GM19452 (cell line): Measurements from ENCODE around the gene C1orf226.

Experiments used
- ATAC-seq: cut with Tn5 transposase; IDR thresholded peaks from one replicate; pipeline ENCODE4 v1.9.1; 2021; ENCODE audit not compliant: unreplicated experiment

The C1orf226 gene

GRCh38 chr1:162365284-162366020, 16.1 kb upstream of the C1orf226 start:
- ATAC-seq, result no peak

DNA sequence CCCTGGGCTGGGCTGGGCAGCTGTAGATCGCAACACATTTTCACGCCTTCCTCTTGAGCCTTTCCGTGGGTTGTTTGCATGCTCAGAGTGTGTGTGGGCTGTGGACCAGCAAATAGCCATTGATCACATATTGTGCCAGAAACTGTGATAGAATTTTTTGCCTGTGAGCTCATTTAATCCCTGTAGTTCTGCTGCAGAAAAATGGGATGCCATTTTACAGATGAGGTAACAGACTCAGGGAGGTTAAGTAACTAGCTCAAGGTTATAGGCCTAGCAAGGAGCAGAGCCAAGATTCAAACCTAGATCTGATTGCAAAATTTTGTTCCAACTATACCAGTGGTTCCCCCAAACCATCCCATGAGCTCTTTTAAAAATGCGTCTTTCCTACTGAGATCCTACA, 15.4 kb upstream of the C1orf226 start:
- ATAC-seq, result no peak

DNA sequence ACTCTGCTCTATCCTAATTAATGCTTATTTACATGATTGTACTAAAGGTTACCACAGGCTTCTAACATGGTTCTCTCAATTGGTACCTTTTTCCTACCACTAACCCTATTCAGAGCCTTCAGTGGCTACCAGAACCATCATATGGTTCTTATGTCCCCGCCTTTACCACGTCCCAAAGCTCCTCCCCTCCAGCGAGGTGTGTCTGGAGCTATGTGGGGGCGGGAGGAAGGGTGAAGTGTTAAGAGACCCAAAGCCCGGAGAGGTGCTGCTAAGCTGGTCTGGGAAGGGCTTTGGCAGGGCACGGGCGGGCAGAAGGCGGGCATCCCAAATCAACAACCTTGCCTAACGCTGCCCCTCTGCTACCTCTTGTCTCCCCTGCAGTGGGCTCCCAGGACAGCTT, 14.9 kb upstream of the C1orf226 start:
- no peak for ATAC-seq

DNA sequence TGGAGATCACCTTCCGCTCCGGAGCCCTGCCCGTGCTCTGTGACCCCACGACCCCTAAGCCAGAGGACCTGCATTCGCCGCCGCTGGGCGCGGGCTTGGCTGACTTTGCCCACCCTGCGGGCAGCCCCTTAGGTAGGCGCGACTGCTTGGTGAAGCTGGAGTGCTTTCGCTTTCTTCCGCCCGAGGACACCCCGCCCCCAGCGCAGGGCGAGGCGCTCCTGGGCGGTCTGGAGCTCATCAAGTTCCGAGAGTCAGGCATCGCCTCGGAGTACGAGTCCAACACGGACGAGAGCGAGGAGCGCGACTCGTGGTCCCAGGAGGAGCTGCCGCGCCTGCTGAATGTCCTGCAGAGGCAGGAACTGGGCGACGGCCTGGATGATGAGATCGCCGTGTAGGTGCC, 14.5 kb upstream of the C1orf226 start:
- no peak for ATAC-seq

DNA sequence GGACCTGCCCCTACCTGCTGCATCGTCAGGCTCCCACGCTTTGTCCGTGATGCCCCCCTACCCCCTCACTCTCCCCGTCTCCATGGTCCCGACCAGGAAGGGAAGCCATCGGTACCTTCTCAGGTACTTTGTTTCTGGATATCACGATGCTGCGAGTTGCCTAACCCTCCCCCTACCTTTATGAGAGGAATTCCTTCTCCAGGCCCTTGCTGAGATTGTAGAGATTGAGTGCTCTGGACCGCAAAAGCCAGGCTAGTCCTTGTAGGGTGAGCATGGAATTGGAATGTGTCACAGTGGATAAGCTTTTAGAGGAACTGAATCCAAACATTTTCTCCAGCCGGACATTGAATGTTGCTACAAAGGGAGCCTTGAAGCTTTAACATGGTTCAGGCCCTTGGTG, 13.8 kb upstream of the C1orf226 start:
- ATAC-seq, result no peak

GRCh38 chr1:162368451-162368850, 13.1 kb upstream of the C1orf226 start:
- no peak for ATAC-seq

DNA sequence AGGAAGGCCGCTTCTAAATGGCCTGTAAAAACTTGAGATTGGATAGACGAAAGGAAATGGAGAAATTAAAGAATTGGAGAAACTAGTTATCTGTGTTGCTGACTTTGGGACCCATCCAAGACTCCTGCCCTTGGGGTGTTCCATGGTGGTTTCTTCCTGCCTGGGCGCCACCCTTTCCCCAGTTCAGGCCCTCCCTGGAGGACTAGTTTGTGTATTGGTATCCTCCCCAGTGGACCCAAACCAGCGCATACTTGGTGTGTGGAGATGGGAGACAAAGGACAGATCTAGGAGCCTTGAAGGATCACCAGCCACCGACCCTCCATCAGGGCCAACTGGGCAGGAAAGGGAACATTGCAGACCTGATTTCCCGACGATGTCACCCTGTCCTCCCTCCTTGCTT, 12.0 kb upstream of the C1orf226 start:
- ATAC-seq, result no peak

- no peak for ATAC-seq
These were observed 11.4 kb upstream of the C1orf226 start for GRCh38 chr1:162370161-162370560.

DNA sequence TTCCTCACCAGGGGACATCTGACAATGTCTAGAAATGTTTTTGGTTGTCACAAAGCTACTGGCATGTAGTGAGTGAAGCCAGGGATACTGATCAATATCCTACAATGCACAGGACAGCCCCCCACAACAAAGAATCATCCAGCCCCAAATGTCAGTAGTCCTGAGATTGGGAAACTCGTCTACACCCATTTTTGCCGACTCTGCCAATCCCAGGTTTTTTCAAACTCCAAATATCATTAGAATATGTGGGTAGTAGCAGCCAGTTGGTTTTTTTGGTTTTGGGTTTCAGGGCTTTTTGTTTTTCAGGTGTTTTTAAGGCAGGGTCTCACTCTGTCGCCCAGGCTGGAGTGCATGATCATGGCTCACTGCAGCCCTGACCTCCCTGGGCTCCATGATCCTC, 10.8 kb upstream of the C1orf226 start:
- no peak for ATAC-seq

DNA sequence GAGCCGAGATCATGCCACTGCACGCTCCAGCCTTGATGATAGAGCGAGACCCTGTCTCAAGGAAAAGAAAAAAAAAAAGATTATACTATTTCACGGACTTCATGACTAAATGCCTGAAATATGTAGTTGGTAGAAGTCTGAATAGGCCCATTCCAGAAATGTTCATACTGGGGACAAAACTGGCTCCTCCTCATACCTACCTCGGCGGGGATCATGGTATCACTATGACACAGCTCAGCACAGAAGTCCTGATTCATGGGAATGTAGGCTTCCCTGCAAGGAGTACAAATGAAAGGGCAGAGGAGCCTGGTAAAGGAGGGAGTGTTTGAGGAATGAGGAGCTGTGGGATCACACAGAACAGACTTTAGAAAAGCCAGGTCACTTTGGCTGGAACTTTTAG, 9.9 kb upstream of the C1orf226 start:
- no peak for ATAC-seq

DNA sequence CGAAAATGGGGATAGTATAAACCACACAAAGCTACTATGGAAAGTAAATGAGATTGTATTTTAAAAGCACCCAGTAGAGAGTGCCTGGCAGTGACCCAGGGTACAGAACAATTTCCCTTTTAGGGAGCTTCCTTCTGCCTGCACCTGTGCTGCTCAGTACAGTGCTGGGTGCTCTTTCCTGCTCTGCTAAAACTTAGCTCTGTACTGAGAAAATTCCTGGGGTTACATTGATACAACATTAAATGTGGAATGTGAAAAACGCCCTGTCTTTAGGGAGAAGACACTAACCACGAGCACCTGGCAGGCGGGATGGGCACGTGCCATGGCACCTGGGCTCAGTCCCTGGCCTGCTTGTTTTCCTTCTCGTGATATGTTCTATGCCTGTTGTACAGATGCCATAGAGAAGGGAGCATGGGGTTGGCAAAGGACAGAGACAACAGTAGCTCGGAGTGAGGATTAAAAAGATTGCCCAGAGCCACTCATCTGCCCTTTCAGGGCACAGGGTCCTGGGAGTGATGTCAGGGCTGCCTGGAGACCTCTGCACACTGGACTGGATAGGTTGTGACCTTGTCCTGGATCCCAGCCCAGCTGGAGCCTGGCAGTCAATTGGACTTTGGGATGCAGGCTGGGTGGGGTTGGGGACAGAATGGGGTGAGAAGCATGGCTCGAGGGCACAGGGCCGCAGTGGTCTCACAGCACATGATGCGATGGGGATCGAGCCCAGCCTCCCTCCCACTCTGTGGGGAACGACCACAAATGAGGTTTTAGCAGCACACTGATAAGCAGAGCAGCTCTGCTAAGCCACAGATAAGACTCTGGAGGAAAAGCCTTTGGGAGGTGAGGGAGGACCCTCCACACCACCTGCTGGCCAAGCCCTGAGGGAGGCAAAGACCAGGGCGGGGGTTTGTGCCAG, 9.1 kb upstream of the C1orf226 start:
- no peak for ATAC-seq

- ATAC-seq, result no peak
These were observed 8.5 kb upstream of the C1orf226 start for GRCh38 chr1:162373072-162373427.

- ATAC-seq, result no peak
These were observed 7.8 kb upstream of the C1orf226 start for GRCh38 chr1:162373541-162374260.

DNA sequence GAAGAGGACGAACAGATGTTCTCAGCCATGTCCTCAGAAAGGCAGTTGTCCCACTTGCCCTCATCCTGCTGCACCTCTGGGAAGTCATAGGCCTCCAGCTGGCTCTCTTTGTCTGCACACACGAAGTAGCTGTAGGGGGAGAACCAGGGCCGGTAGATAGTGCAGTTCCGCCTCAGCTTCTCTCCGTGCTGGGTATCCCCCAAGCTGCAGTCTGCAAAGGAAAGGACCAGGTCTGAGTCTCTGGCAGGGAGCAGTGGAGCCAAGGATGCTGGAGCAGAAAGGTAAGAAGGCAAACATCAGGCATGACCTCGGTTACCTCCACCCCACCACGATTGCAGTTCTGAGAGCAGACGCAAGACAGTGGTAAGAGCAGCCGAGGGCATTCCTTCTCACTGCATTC, 7.1 kb upstream of the C1orf226 start:
- no peak for ATAC-seq

- no peak for ATAC-seq
These were observed 6.1 kb upstream of the C1orf226 start for GRCh38 chr1:162375463-162375862.

DNA sequence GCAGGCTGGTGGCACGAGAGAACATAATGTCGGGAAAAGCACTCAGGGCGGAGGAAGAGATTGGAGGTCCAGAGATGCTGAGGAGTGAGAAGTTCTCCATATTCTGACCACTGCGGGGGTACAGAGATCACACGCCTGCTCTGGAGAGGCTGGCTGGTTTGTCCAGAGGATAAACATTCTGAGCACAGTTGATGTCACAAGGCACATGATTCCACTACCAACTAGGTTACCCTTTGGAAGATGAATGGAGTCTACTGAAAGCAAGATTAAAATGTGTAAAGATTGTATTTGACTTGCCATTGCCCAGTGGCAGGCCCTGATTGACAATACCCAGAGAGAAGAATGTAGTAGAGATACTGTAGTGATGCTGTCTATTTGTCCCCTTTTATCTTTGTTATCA, 4.8 kb upstream of the C1orf226 start, which contains the start of gene SPATA46:
Gene SPATA46, minus strand, starts transcription at position 164 of the 400 bp plus-strand sequence. Its CDS starts 64 bp downstream, at position 100.
- ATAC-seq, result no peak

- no peak for ATAC-seq
These were observed 1.3 kb upstream of the C1orf226 start for GRCh38 chr1:162380061-162380846.

DNA sequence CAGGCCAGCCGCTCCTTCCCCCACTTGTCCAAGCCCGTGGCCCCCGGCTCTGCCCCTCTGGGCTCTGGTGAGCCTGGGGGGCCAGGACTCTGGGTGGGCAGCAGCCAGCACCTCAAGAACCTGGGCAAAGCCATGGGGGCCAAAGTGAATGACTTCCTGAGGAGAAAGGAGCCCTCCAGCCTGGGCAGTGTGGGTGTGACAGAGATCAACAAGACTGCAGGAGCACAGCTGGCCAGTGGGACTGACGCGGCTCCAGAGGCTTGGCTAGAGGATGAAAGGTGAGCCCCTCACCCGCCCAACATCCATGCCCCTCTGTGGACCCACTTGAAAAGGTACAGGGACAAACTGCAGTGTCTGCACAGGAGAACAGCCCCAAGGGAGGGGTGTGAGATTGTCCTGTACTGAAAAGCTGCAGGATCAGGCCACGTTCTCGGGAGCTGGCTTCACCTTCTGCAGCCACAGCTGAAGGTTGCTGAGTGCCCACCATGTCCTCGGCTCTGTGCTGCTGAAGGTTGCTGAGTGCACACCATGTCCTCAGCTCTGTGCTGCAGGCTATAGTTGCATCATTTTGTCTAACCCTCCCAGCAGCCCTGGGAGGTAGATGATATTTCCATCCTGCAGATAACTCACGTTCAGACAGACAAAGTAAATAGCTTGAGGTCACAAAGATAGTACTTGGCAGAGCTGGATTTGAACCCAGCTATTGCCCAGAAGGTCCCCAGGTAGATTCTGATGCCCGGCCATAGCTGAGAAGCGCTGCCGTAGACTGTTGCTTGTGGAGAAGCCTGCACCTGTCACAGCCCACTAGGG, 618 bp downstream of the C1orf226 start:
- no peak for ATAC-seq

GRCh38 chr1:162383091-162383490, 1.6 kb downstream of the C1orf226 start:
- no peak for ATAC-seq

GRCh38 chr1:162383516-162383915, 2.0 kb downstream of the C1orf226 start:
- ATAC-seq, result no peak
